ENCODE measurements around the gene VWA8.

VWA8 gene

GRCh38 chr13:41891119-41891518 lies 69.8 kb downstream of the VWA8 start:
- TF ChIP-seq POLR2AphosphoS5 (IDR thresholded peaks at IDR 0.05; ENCODE audit: low read depth, low read length) = no peak
- TF ChIP-seq SIN3A (IDR thresholded peaks at IDR 0.05; ENCODE audit: borderline replicate concordance, insufficient read depth, low read length) = no peak
- no peak for TF ChIP-seq FOXP2 (optimal IDR thresholded peaks at IDR 0.05; ENCODE audit: borderline replicate concordance, extremely low read depth, extremely low read length, insufficient read depth)
- TF ChIP-seq, protein P1, sequence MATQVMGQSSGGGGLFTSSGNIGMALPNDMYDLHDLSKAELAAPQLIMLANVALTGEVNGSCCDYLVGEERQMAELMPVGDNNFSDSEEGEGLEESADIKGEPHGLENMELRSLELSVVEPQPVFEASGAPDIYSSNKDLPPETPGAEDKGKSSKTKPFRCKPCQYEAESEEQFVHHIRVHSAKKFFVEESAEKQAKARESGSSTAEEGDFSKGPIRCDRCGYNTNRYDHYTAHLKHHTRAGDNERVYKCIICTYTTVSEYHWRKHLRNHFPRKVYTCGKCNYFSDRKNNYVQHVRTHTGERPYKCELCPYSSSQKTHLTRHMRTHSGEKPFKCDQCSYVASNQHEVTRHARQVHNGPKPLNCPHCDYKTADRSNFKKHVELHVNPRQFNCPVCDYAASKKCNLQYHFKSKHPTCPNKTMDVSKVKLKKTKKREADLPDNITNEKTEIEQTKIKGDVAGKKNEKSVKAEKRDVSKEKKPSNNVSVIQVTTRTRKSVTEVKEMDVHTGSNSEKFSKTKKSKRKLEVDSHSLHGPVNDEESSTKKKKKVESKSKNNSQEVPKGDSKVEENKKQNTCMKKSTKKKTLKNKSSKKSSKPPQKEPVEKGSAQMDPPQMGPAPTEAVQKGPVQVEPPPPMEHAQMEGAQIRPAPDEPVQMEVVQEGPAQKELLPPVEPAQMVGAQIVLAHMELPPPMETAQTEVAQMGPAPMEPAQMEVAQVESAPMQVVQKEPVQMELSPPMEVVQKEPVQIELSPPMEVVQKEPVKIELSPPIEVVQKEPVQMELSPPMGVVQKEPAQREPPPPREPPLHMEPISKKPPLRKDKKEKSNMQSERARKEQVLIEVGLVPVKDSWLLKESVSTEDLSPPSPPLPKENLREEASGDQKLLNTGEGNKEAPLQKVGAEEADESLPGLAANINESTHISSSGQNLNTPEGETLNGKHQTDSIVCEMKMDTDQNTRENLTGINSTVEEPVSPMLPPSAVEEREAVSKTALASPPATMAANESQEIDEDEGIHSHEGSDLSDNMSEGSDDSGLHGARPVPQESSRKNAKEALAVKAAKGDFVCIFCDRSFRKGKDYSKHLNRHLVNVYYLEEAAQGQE (IDR thresholded peaks at IDR 0.05; ENCODE audit: insufficient read depth in 1 of 2, low read depth in 2 of 2, low read length in 2 of 2) = no peak
- TF ChIP-seq TAF1 (IDR thresholded peaks at IDR 0.05; ENCODE audit: borderline replicate concordance, insufficient read depth, low read length) = no peak

GRCh38 chr13:41883147-41883546 lies 77.8 kb downstream of the VWA8 start:
- TF ChIP-seq SIN3A (IDR thresholded peaks at IDR 0.05; ENCODE audit: borderline replicate concordance, insufficient read depth, low read length) (no peak), FOXP2 (optimal IDR thresholded peaks at IDR 0.05; ENCODE audit: borderline replicate concordance, extremely low read depth, extremely low read length, insufficient read depth) (no peak), POLR2AphosphoS5 (IDR thresholded peaks at IDR 0.05; ENCODE audit: low read depth, low read length) (no peak), TAF1 (IDR thresholded peaks at IDR 0.05; ENCODE audit: borderline replicate concordance, insufficient read depth, low read length) (no peak)
- TF ChIP-seq, protein P1 (IDR thresholded peaks at IDR 0.05; ENCODE audit: insufficient read depth in 1 of 2, low read depth in 2 of 2, low read length in 2 of 2) = no peak

- TF ChIP-seq, protein P1 (IDR thresholded peaks at IDR 0.05; ENCODE audit: insufficient read depth in 1 of 2, low read depth in 2 of 2, low read length in 2 of 2) = no peak
- no peak for TF ChIP-seq POLR2AphosphoS5 (IDR thresholded peaks at IDR 0.05; ENCODE audit: low read depth, low read length)
- no peak for TF ChIP-seq SIN3A (IDR thresholded peaks at IDR 0.05; ENCODE audit: borderline replicate concordance, insufficient read depth, low read length)
- no peak for TF ChIP-seq TAF1 (IDR thresholded peaks at IDR 0.05; ENCODE audit: borderline replicate concordance, insufficient read depth, low read length)
- no peak for TF ChIP-seq FOXP2 (optimal IDR thresholded peaks at IDR 0.05; ENCODE audit: borderline replicate concordance, extremely low read depth, extremely low read length, insufficient read depth)
Measured at GRCh38 chr13:41880966-41881365, 79.9 kb downstream of the VWA8 start.

- TF ChIP-seq, protein P1 (IDR thresholded peaks at IDR 0.05; ENCODE audit: insufficient read depth in 1 of 2, low read depth in 2 of 2, low read length in 2 of 2) = no peak
- TF ChIP-seq TAF1 (IDR thresholded peaks at IDR 0.05; ENCODE audit: borderline replicate concordance, insufficient read depth, low read length) (no peak), SIN3A (IDR thresholded peaks at IDR 0.05; ENCODE audit: borderline replicate concordance, insufficient read depth, low read length) (no peak), POLR2AphosphoS5 (IDR thresholded peaks at IDR 0.05; ENCODE audit: low read depth, low read length) (no peak), FOXP2 (optimal IDR thresholded peaks at IDR 0.05; ENCODE audit: borderline replicate concordance, extremely low read depth, extremely low read length, insufficient read depth) (no peak)
Measured at GRCh38 chr13:41864658-41865057, 96.3 kb downstream of the VWA8 start.

DNA sequence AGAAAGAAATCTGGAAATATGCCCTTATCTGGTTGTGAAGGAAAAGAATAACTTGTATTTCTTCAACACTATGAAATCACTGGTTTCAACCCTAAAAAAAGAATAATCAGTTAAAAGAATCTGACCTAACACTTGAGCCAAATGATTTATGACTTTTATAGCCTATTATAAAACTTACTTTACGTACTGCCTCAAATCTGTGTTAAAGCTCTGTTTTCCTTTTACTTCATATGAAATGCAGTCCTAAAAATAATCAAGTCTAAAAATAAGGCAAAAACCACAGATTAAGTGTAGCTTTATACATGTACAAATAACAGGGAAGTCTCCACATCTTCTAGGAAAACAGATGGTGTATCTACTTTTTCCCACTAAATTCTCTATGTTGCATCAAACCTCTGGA lies 101.3 kb downstream of the VWA8 start:
- no peak for TF ChIP-seq FOXP2 (optimal IDR thresholded peaks at IDR 0.05; ENCODE audit: borderline replicate concordance, extremely low read depth, extremely low read length, insufficient read depth)
- TF ChIP-seq, protein P1 (IDR thresholded peaks at IDR 0.05; ENCODE audit: insufficient read depth in 1 of 2, low read depth in 2 of 2, low read length in 2 of 2) = no peak
- no peak for TF ChIP-seq SIN3A (IDR thresholded peaks at IDR 0.05; ENCODE audit: borderline replicate concordance, insufficient read depth, low read length)
- TF ChIP-seq TAF1 (IDR thresholded peaks at IDR 0.05; ENCODE audit: borderline replicate concordance, insufficient read depth, low read length) = no peak
- no peak for TF ChIP-seq POLR2AphosphoS5 (IDR thresholded peaks at IDR 0.05; ENCODE audit: low read depth, low read length)
